GM12878 (cell line): Measurements from ENCODE around the gene TMEM132C.

ENCODE experiments used
- FOXM1 ChIP-seq: IDR thresholded peaks from 2 replicates; pipeline ENCODE4 v1.6.1; 2012; ENCODE audit warnings: low read depth, mild to moderate bottlenecking, inconsistent platforms, low read length, moderate library complexity
- POLR2A ChIP-seq: IDR thresholded peaks from 2 replicates; pipeline ENCODE4 v1.6.1; 2011; ENCODE audit warnings: low read depth, mild to moderate bottlenecking, low read length
- SMC3 ChIP-seq: IDR thresholded peaks from 2 replicates; pipeline ENCODE4 v1.6.1; 2011; ENCODE audit warnings: low read length, improper control_type of control experiment, borderline replicate concordance
- SUPT20H ChIP-seq: IDR thresholded peaks from 2 replicates; pipeline ENCODE4 v1.6.1; 2011; ENCODE audit warnings: low read depth, mild to moderate bottlenecking, low read length, moderate library complexity, borderline replicate concordance; ENCODE audit not compliant: control insufficient read depth
- ZNF274 ChIP-seq: IDR thresholded peaks from one replicate; pipeline ENCODE4 v1.8.0; 2011; ENCODE audit not compliant: insufficient read length, insufficient read depth
- ZZZ3 ChIP-seq: IDR thresholded peaks from 2 replicates; pipeline ENCODE4 v1.6.1; 2011; ENCODE audit warnings: low read depth; ENCODE audit not compliant: control insufficient read depth, insufficient read length
- TF ChIP-seq, protein P1 (sequence below), 3 experiments: IDR thresholded peaks in 2 of 3; conservative IDR thresholded peaks in 1 of 3; 2 replicates each; pipeline ENCODE4 v1.5.1; 2011; ENCODE audit warnings: low read depth in 3 of 3, low read length in 3 of 3, mild to moderate bottlenecking in 3 of 3, control low read depth in 2 of 3, moderate library complexity in 2 of 3, inconsistent platforms in 1 of 3, mixed read lengths in 1 of 3; ENCODE audit not compliant: control insufficient read depth in 2 of 3, insufficient read depth in 1 of 3; ENCODE audit errors: extremely low read depth in 1 of 3

GRCh38 chr12:128510511-128510910, 243.5 kb downstream of the TMEM132C start:
- TF ChIP-seq SMC3 (no peak), POLR2A (no peak), FOXM1 (no peak), ZZZ3 (no peak), ZNF274 (no peak), SUPT20H (no peak)
- TF ChIP-seq, protein P1, sequence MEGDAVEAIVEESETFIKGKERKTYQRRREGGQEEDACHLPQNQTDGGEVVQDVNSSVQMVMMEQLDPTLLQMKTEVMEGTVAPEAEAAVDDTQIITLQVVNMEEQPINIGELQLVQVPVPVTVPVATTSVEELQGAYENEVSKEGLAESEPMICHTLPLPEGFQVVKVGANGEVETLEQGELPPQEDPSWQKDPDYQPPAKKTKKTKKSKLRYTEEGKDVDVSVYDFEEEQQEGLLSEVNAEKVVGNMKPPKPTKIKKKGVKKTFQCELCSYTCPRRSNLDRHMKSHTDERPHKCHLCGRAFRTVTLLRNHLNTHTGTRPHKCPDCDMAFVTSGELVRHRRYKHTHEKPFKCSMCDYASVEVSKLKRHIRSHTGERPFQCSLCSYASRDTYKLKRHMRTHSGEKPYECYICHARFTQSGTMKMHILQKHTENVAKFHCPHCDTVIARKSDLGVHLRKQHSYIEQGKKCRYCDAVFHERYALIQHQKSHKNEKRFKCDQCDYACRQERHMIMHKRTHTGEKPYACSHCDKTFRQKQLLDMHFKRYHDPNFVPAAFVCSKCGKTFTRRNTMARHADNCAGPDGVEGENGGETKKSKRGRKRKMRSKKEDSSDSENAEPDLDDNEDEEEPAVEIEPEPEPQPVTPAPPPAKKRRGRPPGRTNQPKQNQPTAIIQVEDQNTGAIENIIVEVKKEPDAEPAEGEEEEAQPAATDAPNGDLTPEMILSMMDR (IDR thresholded peaks at IDR 0.05 in 2 of 3, conservative IDR thresholded peaks at IDR 0.05 in 1 of 3; ENCODE audit: control insufficient read depth in 2 of 3, extremely low read depth in 1 of 3, insufficient read depth in 1 of 3, low read depth in 3 of 3, low read length in 3 of 3): no peak
